ENCODE data around the gene SPIRE2. TPM values are rescaled to one million over a fixed set of nuclear protein-coding genes. Genes with fewer than 3 reads are reported as not detected.
A peak's percentile ranks its signal among the peaks of the same experiment; 100 is the strongest.

Gene SPIRE2
- total RNA-seq, 1 donor: 3.5 TPM

GRCh38 chr16:89861648-89862047 lies 33.4 kb downstream of the SPIRE2 start:
- DNase-seq (ENCODE audit: low read depth): no peak
- TF ChIP-seq CTCF (IDR thresholded peaks at IDR 0.05; ENCODE audit: insufficient read depth, low read depth, low read length): no peak
- H3K4me3 ChIP-seq (ENCODE audit: low read depth, low read length): no peak overlapping the region

- no peak overlapping the region for H3K4me3 ChIP-seq (ENCODE audit: low read depth, low read length)
These were observed 34.5 kb downstream of the SPIRE2 start for GRCh38 chr16:89862732-89863131.

GRCh38 chr16:89863741-89864526 lies 35.7 kb downstream of the SPIRE2 start:
- TF ChIP-seq CTCF (IDR thresholded peaks at IDR 0.05; ENCODE audit: insufficient read depth, low read depth, low read length): no peak
- peak; percentile 24 for DNase-seq (ENCODE audit: low read depth)
- H3K4me3 ChIP-seq (ENCODE audit: low read depth, low read length): no peak overlapping the region

More at GRCh38 chr16:89862732-89863131, 34.5 kb downstream of the SPIRE2 start:
- TF ChIP-seq CTCF (IDR thresholded peaks at IDR 0.05; ENCODE audit: insufficient read depth, low read depth, low read length): no peak
- no peak for DNase-seq (ENCODE audit: low read depth)

- H3K4me3 ChIP-seq (ENCODE audit: low read depth, low read length): no peak overlapping the region
- no peak for TF ChIP-seq CTCF (IDR thresholded peaks at IDR 0.05; ENCODE audit: insufficient read depth, low read depth, low read length)
- peak; percentile 38 for DNase-seq (ENCODE audit: low read depth)
These were observed 36.2 kb downstream of the SPIRE2 start for GRCh38 chr16:89864527-89864820.

GRCh38 chr16:89867918-89868317 lies 39.6 kb downstream of the SPIRE2 start:
- no peak overlapping the region for H3K4me3 ChIP-seq (ENCODE audit: low read depth, low read length)
- DNase-seq (ENCODE audit: low read depth): no peak
- no peak for TF ChIP-seq CTCF (IDR thresholded peaks at IDR 0.05; ENCODE audit: insufficient read depth, low read depth, low read length)

GRCh38 chr16:89869911-89870310 lies 41.6 kb downstream of the SPIRE2 start:
- TF ChIP-seq CTCF (IDR thresholded peaks at IDR 0.05; ENCODE audit: insufficient read depth, low read depth, low read length): no peak
- H3K4me3 ChIP-seq (ENCODE audit: low read depth, low read length): no peak overlapping the region
- no peak for DNase-seq (ENCODE audit: low read depth)

- no peak for DNase-seq (ENCODE audit: low read depth)
- TF ChIP-seq CTCF (IDR thresholded peaks at IDR 0.05; ENCODE audit: insufficient read depth, low read depth, low read length): no peak
- no peak overlapping the region for H3K4me3 ChIP-seq (ENCODE audit: low read depth, low read length)
These were observed 42.2 kb downstream of the SPIRE2 start for GRCh38 chr16:89870440-89870839.
